ENCODE results near the gene ZNF280C. TPM values are rescaled to one million over a fixed set of nuclear protein-coding genes. Genes with fewer than 3 reads are reported as not detected.

Gene ZNF280C
- total RNA-seq, 1 experiment from 2014 or later: 1.3 TPM

DNA sequence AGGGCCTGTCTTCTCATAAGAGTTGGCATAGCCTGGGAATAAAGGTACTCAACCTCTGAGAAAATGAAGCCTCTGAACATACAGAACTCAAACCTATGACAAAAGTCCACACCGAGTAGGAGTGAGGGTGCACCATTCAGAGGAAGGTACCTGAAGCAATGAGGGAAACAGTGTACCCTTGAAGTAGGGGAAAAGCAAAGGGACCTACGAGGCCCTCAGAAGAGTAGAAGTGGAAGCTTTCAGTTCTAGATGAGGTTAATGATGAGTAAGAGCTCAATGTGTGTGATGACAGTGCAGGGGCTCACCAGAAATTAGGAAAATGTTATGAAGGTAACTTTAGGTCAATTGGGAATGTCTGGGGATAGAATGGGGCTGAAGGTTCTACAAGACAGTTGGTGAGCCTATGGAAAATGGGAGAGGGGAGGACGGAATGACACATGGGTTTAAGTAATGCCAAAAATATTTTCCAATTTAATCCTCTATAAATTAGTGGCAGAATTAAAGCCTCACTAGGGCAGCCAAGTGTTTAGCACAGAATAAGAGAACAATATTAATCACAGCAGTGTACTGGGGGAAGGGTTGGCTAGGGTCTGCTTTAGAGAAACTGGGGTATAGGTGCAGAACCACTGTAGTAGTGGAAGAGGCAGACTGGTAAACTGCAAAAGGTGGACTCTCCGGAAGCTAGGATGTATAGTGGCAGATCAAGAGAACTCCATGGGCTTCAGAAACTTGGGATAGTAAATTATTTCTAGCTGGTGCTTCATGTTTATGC is 57.1 kb downstream of the ZNF280C start:
- H3K4me3 ChIP-seq: no peak overlapping the region
- no peak for DNase-seq
- H3K36me3 ChIP-seq: no peaks in the 10 kb centered on the region
- H3K27me3 ChIP-seq: no peaks in the 10 kb centered on the region
- no peaks in the 10 kb centered on the region for H3K9me3 ChIP-seq

DNA sequence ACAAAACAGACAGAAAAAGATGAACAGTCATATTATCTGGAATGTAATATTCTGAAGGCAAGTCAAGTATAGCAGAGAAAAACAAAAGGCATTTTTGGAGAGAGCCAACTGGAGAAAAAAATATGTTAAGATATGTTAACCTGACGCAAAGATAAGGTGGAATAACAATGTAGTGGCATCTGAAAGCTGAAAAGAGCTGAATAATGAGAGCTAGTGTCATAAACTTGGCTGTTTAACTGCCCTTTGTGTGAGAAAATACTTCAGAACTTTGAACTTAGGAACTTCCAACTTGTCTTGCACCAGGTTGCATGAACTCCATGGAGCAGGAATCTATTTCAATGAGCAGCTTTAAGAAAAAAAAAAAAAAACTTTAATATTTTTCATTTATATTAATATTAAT is 64.1 kb downstream of the ZNF280C start:
- H3K9me3 ChIP-seq: no peaks in the 10 kb centered on the region
- DNase-seq: no peak
- H3K27me3 ChIP-seq: no peaks in the 10 kb centered on the region
- no peaks in the 10 kb centered on the region for H3K36me3 ChIP-seq
- H3K4me3 ChIP-seq: no peak overlapping the region

DNA sequence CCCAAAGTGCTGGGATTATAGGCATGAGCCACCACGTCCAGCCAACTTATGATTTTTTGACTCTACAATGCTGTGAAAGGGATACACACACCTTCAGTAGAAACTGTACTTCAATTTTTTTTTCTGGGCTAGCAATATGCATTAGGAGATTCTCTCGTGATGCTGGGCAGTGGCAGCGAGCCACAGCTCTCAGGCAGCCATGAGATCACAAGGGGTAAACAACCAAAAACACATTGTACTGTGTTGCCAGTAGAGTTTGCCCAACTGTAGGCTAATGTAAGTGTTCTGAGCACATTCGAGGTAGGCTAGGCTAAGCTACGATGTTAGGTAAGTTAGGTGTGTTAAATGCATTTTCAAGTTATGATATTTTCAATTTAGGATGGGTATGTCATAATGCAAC is 71.2 kb downstream of the ZNF280C start:
- Histone ChIP-seq H3K4me3 (no peak overlapping the region), H3K27me3 (no peaks in the 10 kb centered on the region), H3K9me3 (no peaks in the 10 kb centered on the region), H3K36me3 (no peaks in the 10 kb centered on the region)
- peak; percentile 5 for DNase-seq

DNA sequence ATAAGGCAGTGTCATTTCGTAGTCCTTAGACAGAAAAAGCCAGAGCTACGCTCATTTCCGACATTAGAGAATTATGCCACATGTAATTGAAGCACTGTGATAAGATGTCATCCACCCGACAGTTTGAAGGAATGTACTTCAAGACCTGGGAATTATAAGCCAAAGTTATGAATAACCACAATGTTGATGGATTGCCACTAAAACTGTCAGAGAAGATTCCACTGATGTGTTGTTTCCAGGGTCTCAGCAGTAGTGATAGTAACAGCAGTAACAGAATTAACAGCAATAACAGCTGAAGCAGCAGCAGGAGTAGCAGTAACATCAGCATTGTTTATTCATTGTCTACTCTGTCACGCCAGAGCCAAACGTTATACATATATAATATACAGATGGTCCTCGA is 72.2 kb downstream of the ZNF280C start:
- DNase-seq: no peak
- no peaks in the 10 kb centered on the region for H3K27me3 ChIP-seq
- H3K9me3 ChIP-seq: no peaks in the 10 kb centered on the region

DNA sequence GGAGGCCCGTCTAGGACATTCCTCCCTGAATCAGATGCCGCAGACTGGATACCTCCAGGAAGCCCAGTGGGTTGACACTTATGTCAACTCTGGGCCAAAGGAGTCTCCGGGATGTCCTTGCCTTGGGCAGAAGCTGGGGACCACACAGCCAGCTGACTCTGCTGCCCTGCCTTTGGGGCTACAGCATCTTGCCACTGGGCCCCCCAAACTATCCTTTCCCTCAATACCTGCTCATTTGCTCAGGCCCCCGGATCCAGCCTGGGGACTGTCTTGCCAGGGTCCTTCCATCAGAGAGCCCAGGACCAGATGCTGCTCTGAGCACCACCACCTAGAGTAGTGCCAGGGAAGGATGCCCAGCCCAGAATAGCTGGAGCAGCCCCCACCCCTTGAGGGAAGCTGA is 77.9 kb downstream of the ZNF280C start:
- H3K4me3 ChIP-seq: no peak overlapping the region
- no peaks in the 10 kb centered on the region for H3K9me3 ChIP-seq
- no peaks in the 10 kb centered on the region for H3K27me3 ChIP-seq
- no peaks in the 10 kb centered on the region for H3K36me3 ChIP-seq
- DNase-seq: no peak

More for the DNA sequence above, 72.2 kb downstream of the ZNF280C start:
- Histone ChIP-seq H3K4me3 (no peak overlapping the region), H3K36me3 (no peaks in the 10 kb centered on the region)

DNA sequence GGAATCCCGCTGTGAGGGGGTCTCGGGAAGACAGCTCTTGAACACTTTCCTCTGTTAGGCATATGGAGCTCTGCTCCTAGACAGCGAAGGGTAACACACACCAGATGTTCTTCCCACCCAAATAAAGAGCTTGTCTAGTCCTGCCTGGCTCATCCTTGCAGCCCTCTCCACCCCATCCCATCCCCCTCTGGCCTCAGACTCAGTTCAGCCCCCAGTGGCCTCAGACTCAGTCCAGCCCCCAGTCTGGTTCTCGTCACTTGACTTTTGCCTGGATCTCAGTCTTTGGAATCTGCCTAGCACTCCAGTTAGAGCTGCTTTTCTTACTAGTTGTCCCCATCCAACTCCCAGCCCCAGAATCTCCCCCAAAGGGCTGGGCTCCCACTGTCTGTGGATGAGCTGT is 82.0 kb downstream of the ZNF280C start:
- no peaks in the 10 kb centered on the region for H3K27me3 ChIP-seq
- no peak for DNase-seq
- H3K9me3 ChIP-seq: no peaks in the 10 kb centered on the region
- H3K4me3 ChIP-seq: no peak overlapping the region
- no peaks in the 10 kb centered on the region for H3K36me3 ChIP-seq

DNA sequence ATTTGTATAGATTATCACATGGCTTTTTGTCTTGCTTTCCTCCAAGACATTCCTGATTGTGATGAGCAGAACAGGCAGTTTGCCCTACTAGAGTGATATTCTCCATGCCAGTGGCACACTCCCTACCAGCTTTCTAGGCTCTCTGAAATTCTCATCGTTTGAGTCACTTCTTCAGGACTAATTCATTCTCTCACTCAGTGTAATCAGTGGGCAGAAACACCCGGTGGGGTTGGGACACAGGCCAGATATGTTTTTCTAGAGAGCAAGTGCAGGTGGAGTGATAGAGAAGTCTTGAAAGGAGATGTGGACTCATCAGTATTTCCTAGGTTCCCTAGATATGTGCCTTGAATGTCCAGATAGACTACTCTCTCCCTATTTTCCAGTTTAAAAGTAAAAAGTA is 83.8 kb downstream of the ZNF280C start:
- H3K9me3 ChIP-seq: no peaks in the 10 kb centered on the region
- H3K4me3 ChIP-seq: no peak overlapping the region
- DNase-seq: no peak
- H3K36me3 ChIP-seq: no peaks in the 10 kb centered on the region
- no peaks in the 10 kb centered on the region for H3K27me3 ChIP-seq

DNA sequence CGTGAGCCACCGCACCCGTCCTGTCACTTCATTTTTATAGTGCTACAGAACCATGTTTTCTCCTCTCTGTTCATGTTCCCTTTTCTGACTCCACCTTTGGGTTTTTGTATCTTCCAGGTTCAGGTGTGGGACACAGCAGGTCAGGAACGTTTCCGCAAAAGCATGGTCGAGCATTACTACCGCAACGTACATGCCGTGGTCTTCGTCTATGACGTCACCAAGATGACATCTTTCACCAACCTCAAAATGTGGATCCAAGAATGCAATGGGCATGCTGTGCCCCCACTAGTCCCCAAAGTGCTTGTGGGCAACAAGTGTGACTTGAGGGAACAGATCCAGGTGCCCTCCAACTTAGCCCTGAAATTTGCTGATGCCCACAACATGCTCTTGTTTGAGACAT is 84.5 kb downstream of the ZNF280C start:
- no peak for DNase-seq
- Histone ChIP-seq H3K36me3 (no peaks in the 10 kb centered on the region), H3K27me3 (no peaks in the 10 kb centered on the region), H3K4me3 (no peak overlapping the region), H3K9me3 (no peaks in the 10 kb centered on the region)

DNA sequence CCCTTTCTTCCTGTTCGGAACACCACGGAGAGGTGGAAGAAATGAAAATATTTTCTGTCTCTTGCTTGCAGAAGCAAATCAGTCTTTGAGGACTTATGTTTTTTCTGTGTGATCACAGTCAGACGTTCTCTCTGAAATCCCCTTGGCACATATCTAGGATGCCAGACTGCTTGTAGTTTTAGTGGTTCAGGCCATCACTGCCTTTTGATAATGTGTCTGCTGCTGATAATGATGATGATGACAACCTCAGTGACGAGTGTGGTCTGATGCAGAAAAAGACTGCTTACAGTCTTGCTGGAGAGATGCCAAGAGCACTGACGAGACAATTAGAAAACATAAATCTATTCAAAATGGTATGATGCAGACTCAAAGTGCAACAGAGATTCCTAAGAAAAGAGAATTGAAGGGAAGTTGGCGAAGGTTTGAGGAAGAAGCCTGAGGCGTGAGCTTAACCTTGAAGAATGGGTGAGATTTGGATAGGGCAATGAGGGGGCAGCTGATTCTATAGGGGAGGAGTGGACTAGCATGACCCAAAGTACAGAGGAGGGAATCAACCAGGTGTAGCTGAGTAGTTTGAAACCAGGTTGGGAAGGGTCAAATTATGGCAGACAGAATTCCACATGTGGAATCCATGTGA is 89.0 kb downstream of the ZNF280C start:
- Histone ChIP-seq H3K4me3 (no peak overlapping the region), H3K27me3 (no peaks in the 10 kb centered on the region)
- DNase-seq: no peak

DNA sequence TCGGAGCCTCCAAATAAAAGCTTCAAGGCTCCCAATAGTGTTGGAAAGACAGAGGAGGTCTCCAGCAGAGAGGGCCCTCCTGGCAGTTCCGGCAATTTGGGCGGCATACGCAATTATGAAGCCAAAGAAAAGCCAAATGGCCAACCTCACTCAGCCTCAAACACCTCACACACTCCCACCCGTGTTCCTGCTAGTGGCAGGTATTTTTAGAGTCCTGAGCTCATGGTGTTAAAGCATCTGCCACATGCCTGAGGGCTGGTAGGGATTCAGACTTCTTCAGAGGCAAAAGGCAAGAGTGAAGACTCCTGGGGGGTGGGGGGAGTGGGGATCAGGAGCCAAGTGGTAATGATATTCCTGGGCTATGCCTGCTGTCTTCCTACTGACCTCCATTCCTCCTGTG is 89.5 kb downstream of the ZNF280C start:
- no peaks in the 10 kb centered on the region for H3K27me3 ChIP-seq
- no peak for DNase-seq
- no peaks in the 10 kb centered on the region for H3K9me3 ChIP-seq
- no peak overlapping the region for H3K4me3 ChIP-seq
- no peaks in the 10 kb centered on the region for H3K36me3 ChIP-seq

More for the DNA sequence above, 89.0 kb downstream of the ZNF280C start:
- Histone ChIP-seq H3K36me3 (no peaks in the 10 kb centered on the region), H3K9me3 (no peaks in the 10 kb centered on the region)

DNA sequence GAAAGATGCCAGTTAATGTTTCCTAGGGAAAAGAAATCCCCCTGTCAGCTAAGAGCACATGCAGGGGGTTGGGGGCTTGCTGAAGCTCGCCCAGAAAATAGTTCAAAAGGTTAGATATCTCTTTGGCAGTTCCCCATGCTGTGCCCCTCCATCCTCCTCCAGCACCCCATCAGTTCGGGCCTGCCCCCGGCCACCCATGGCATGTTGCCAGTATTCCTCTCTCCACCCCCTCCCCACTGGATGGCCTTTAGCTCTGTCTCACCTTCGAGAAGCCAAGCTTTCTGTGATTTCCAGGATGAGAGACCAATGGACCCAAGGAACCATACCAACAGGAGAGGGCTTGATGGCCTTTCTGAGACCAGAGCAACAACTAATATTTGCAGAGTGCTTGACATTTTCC is 91.8 kb downstream of the ZNF280C start:
- Histone ChIP-seq H3K27me3 (no peaks in the 10 kb centered on the region), H3K4me3 (no peak overlapping the region), H3K36me3 (no peaks in the 10 kb centered on the region), H3K9me3 (no peaks in the 10 kb centered on the region)
- DNase-seq: no peak

DNA sequence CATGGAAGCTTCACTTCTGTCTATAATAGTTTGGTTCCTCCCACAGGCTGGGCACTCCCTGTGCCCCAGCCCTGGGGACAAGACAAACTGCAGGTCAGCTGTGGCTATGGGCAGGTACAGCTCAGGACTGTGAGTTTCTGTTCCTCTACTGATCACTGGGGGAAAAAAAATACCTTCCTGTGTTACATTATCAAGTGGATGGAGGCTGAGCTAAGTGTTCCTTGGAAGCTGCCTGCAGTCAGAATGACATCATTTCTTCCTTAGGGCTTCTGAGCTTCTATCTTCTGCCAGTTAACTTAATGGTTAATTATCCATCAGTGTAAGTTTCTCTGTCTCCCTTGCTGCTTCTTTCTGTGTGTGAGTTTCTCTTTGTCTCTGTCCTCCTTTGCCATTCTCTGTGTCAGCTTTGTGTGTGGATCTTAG is 92.3 kb downstream of the ZNF280C start:
- Histone ChIP-seq H3K36me3 (no peaks in the 10 kb centered on the region), H3K4me3 (no peak overlapping the region), H3K9me3 (no peaks in the 10 kb centered on the region), H3K27me3 (no peaks in the 10 kb centered on the region)
- DNase-seq: no peak

DNA sequence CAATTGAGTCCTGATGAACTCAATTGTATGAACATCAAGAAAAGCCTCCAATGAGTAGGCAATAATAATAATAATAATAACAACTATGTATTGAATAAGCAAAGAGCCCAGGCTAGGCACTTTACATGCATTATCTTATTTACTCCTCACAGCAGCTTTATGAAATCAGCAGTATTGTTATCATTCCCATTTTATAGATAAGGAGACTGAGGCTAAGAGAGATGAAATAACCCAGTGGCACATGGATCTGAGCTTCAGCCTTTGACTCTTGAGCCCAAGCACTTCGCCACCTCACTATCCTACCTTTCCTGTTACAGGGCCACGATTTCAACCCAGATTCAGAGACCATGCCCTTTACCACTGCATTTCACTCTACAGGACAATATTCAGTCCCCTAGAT is 93.8 kb downstream of the ZNF280C start:
- no peak for DNase-seq
- no peaks in the 10 kb centered on the region for H3K9me3 ChIP-seq
- H3K27me3 ChIP-seq: no peaks in the 10 kb centered on the region
- no peak overlapping the region for H3K4me3 ChIP-seq
- no peaks in the 10 kb centered on the region for H3K36me3 ChIP-seq

DNA sequence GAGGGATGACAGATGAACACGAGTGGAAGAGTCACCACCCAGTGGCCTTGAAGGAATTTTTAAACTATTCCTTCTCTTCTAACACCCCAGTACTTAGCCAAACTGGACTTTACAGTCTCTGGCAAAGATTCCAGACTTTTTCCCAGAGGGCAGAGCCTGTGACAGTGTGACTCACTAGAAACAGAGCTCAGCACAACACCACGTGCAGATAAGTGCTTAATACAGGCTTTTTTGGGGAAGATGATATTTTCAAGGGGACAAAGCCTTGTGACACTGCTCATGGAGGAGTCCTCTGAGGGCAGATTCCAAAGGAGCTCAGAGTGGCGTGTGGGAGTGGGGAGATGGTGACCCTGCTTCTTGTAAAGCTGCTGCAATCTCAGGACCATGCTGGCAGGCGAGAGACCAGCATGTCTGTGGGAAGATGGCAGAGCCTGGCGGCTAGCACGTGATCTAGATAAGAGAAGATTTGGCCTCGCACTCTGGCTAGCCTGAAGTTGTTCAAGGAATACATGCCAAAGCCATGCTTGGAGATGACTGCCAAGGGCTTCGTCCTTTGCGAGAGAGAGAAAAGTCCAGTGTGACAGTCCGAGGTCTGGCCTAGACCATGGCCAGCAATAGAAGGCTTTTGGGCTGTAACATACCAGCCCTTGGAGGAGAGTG is 94.5 kb downstream of the ZNF280C start:
- no peaks in the 10 kb centered on the region for H3K9me3 ChIP-seq

DNA sequence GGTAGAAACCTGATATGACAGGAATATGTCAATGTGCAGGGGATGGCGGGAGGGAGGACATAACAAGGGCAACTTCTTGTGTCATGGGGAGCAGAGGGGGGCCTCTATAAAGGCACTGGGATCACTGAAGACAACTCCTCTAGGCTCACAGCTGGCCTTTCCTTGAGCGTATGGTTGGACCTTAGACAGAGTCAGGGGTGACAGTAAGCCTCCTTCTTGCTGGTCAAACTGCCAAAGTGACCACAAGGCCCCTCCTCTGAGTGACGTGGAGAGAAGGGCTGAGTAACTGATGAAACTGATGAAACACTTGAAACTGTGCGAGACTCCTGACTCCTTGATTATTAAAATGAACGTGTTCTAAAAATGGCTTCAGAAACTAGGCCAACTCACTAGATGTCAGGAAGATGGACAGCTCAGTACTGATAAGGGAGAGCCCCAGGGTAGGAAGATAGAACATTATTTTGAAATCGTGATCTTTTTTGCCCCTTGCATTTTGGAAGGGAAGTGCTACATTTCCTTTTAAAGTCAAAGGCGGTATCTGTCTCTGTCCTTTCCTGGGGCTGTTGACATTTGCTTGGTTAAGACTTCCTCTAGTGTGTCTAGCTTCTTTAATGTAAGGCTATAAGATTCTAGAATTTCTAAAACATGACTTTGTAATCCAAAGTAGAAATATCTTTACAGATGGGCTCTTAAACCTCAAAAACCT is 95.4 kb downstream of the ZNF280C start:
- Histone ChIP-seq H3K27me3 (no peaks in the 10 kb centered on the region), H3K4me3 (no peak overlapping the region), H3K36me3 (no peaks in the 10 kb centered on the region), H3K9me3 (no peaks in the 10 kb centered on the region)
- peak; percentile 4 for DNase-seq

More for the DNA sequence above, 94.5 kb downstream of the ZNF280C start:
- H3K27me3 ChIP-seq: no peaks in the 10 kb centered on the region
- no peak overlapping the region for H3K4me3 ChIP-seq
- peak; percentile 14 for DNase-seq
- no peaks in the 10 kb centered on the region for H3K36me3 ChIP-seq

DNA sequence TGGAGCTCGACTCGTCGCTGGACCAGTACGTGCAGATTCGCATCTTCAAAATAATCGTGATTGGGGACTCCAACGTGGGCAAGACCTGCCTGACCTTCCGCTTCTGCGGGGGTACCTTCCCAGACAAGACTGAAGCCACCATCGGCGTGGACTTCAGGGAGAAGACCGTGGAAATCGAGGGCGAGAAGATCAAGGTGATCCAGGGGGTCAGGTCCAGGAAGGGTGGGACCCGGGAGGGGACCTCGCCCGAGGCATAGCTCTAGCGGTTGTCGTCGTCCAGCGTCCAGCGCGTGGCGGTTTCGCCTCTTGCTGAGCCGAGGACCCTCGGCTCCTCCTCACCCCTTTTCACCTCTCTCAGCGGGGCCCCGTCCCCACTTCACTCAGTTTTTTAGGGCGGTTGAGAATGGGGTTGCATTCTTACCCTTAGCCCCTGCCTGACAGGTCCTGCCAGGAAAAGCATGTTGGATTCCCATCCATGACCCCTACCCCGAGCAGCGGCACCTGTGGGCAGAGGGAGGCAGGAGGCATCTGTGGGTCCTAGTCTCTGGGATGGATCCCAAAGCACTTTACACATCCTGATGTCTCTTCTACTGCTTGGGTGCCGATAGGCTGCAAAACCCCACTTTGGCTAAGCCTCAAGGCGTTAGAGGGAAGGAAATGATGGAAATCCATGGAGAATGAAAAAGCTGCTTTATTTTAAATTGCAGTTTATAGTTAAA is 96.4 kb downstream of the ZNF280C start:
- DNase-seq: no peak
- Histone ChIP-seq H3K4me3 (no peak overlapping the region), H3K36me3 (no peaks in the 10 kb centered on the region), H3K27me3 (no peaks in the 10 kb centered on the region), H3K9me3 (no peaks in the 10 kb centered on the region)

All from MG63 (cell line).